ENCODE measurements around the gene ZBTB4. TPM values are rescaled to one million over a fixed set of nuclear protein-coding genes. Genes with fewer than 3 reads are reported as not detected.
"Not testable (repeated sequence)": the region's sequence is repeated elsewhere in the genome, so short reads cannot be mapped to it uniquely, and the experiment has no call there.

Gene ZBTB4
- total RNA-seq, 3 donors from 2014 or later (not counting 1 experiment from before 2014, with no cell fraction given) = 64.0 to 72.5 (median 68.4) TPM

DNA sequence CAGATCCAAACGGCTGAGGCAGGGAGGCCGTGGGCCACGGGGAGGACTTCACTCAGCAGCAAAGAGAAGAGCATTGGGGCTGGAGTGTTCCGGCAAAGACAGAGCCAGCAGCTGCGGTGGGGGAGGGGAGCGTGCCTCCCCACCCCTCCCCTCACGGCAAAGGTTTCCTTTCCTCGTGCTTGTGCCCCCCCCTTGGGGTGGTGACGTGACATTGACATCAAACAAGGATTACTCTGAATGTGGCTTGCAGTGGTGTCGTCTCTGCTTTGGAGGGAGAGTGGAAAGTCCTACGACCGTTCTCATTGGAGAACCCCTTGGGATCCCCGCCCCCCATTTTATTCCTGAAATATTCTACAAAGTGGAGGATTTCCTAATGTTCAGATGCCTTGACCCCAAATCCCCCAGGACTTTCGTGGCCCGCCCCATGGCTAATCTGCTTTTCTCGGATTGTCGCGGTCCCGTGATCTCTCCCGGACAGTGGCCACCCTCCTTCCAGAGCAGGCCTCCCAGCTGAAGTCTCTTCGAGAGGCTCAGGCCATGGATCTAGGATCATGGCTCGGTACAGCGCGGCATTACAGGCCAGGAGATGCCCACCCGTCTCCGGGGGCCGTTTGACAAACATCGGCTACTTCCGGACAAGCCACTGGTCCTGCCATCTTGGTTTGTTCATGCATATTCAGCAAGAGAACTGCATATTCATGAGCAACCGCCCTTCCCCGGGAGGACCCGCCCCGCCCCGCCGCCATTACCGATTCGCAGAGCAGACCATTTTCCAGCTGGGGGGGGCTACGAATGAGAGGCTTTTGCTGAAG is 4.0 kb upstream of the ZBTB4 start:
- Histone ChIP-seq H3K9me3 (ENCODE audit: control insufficient read depth, insufficient read depth, low read length) (no peaks in the 10 kb centered on the region), H3K4me3 (ENCODE audit: low read length) (peak overlapping the region; percentile 81), H3K27me3 (ENCODE audit: control insufficient read depth, insufficient read depth, low read length) (no peaks in the 10 kb centered on the region), H3K27ac (ENCODE audit: low read length) (peak overlapping the region; percentile 96), H3K4me1 (ENCODE audit: control insufficient read depth, insufficient read depth, low read length) (peaks cover 53% of the 10 kb centered on the region), H3K36me3 (ENCODE audit: control insufficient read depth, insufficient read depth, low read length) (no peaks in the 10 kb centered on the region)
- DNase-seq (peak; percentile 92 to 97), ATAC-seq (peak; percentile 56 to 76 (median 60))
- Mint-ChIP-seq H3K4me1 (peaks cover 68 to 81% of the 10 kb centered on the region in 2 donors), H3K9me3 (no peaks in the 10 kb centered on the region), H3K27ac (peak overlapping the region; percentile 100), H3K27me3 (ENCODE audit: low read depth in 2 of 2) (no peaks in the 10 kb centered on the region), H3K4me3 (peak overlapping the region; percentile 100), H3K36me3 (no peaks in the 10 kb centered on the region)
- TF ChIP-seq, protein P1, sequence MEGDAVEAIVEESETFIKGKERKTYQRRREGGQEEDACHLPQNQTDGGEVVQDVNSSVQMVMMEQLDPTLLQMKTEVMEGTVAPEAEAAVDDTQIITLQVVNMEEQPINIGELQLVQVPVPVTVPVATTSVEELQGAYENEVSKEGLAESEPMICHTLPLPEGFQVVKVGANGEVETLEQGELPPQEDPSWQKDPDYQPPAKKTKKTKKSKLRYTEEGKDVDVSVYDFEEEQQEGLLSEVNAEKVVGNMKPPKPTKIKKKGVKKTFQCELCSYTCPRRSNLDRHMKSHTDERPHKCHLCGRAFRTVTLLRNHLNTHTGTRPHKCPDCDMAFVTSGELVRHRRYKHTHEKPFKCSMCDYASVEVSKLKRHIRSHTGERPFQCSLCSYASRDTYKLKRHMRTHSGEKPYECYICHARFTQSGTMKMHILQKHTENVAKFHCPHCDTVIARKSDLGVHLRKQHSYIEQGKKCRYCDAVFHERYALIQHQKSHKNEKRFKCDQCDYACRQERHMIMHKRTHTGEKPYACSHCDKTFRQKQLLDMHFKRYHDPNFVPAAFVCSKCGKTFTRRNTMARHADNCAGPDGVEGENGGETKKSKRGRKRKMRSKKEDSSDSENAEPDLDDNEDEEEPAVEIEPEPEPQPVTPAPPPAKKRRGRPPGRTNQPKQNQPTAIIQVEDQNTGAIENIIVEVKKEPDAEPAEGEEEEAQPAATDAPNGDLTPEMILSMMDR (IDR thresholded peaks at IDR 0.05) = no peak
- under 1% methylated on average over 31 of the region's 38 CpGs for WGBS (ENCODE audit: insufficient coverage)
- intact Hi-C loops (cut with micrococcal nuclease) = loop anchor here (1.0 to 5.0 kb wide), 8 partner anchors 27 to 359 kb away; partner anchors contain the start of genes CTDNEP1, EIF5A, ELP5 and SENP3

DNA sequence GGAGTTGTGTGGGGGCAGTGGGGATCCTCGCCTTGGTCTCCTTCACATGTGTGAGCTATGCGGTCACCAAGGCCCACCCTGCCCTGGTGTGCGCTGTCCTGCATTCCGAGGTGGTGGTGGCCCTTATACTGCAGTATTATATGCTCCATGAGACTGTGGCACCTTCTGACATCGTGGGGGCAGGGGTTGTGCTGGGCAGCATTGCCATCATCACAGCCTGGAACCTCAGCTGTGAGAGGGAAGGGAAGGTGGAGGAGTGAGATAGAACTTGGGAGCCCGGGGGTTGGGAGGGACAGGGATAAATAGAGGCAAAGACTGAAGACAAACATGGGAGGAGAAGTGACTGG is 3.3 kb upstream of the ZBTB4 start:
- H3K27ac ChIP-seq (ENCODE audit: low read length) = peak overlapping the region; percentile 96
- WGBS (ENCODE audit: insufficient coverage) = 84% methylated on average over 6 of the region's 6 CpGs
- intact Hi-C loops (cut with micrococcal nuclease) = loop anchor here (5.0 kb wide), 2 partner anchors 230 to 360 kb away; partner anchors contain the start of genes CTDNEP1 and ELP5
- peak overlapping the region; percentile 81 for H3K4me3 ChIP-seq (ENCODE audit: low read length)
- H3K27me3 Mint-ChIP-seq (ENCODE audit: low read depth in 2 of 2); H3K9me3 ChIP-seq (ENCODE audit: control insufficient read depth, insufficient read depth, low read length); DNase-seq; ATAC-seq; H3K36me3 Mint-ChIP-seq; H3K9me3 Mint-ChIP-seq; H3K36me3 ChIP-seq (ENCODE audit: control insufficient read depth, insufficient read depth, low read length); H3K27me3 ChIP-seq (ENCODE audit: control insufficient read depth, insufficient read depth, low read length): not testable (repeated sequence)
- Mint-ChIP-seq H3K27ac (peak overlapping the region; percentile 100), H3K4me3 (peak overlapping the region; percentile 100), H3K4me1 (peaks cover 73 to 85% of the 10 kb centered on the region in 2 donors)
- peaks cover 55% of the 10 kb centered on the region for H3K4me1 ChIP-seq (ENCODE audit: control insufficient read depth, insufficient read depth, low read length)

DNA sequence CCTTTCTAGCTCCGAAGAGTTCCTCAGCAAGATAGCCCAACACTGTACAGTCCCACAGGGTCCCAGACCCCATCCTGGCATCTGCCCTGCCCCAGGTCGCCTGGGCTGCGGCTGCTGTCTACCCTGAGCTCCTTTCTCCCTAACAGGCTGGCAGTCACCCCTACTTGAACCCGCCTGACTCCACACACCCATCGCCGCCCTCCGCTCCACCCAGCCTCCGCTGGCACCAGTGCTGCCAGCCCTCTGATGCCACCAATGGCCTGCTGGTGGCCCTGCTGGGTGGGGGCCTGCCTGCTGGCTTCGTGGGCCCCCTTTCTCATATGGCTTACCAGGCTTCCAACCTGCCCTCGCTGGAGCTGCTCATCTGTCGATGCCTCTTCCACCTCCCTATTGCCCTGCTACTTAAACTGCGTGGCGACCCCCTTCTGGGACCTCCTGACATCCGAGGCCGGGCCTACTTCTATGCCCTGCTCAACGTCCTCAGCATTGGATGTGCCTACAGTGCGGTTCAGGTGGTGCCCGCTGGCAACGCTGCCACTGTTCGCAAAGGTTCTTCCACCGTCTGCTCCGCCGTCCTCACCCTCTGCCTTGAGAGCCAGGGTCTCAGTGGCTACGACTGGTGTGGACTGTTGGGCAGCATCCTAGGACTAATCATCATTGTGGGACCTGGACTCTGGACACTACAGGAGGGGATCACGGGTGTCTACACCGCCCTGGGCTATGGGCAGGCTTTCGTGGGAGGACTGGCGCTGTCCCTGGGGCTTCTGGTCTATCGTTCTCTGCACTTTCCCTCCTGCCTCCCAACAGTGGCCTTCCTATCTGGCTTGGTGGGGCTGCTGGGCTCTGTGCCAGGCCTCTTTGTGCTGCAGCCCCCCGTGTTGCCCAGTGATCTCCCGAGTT is 2.7 kb upstream of the ZBTB4 start:
- peaks cover 59% of the 10 kb centered on the region for H3K4me1 ChIP-seq (ENCODE audit: control insufficient read depth, insufficient read depth, low read length)
- intact Hi-C loops (cut with micrococcal nuclease) = loop anchor here (5.0 kb wide), 2 partner anchors 230 to 360 kb away; partner anchors contain the start of genes CTDNEP1 and ELP5
- not testable (repeated sequence) for H3K27me3 ChIP-seq (ENCODE audit: control insufficient read depth, insufficient read depth, low read length); H3K9me3 ChIP-seq (ENCODE audit: control insufficient read depth, insufficient read depth, low read length); H3K4me3 ChIP-seq (ENCODE audit: low read length); H3K27me3 Mint-ChIP-seq (ENCODE audit: low read depth in 2 of 2); H3K36me3 Mint-ChIP-seq; DNase-seq; H3K9me3 Mint-ChIP-seq; H3K36me3 ChIP-seq (ENCODE audit: control insufficient read depth, insufficient read depth, low read length); H3K27ac ChIP-seq (ENCODE audit: low read length); ATAC-seq
- Mint-ChIP-seq H3K27ac (peak overlapping the region; percentile 100), H3K4me3 (peak overlapping the region; percentile 100), H3K4me1 (peaks cover 73 to 85% of the 10 kb centered on the region in 2 donors)
- 94% methylated on average over 28 of the region's 31 CpGs for WGBS (ENCODE audit: insufficient coverage)

- not testable (repeated sequence) for H3K9me3 Mint-ChIP-seq; ATAC-seq; H3K36me3 Mint-ChIP-seq; H3K36me3 ChIP-seq (ENCODE audit: control insufficient read depth, insufficient read depth, low read length); DNase-seq; H3K27me3 Mint-ChIP-seq (ENCODE audit: low read depth in 2 of 2); H3K4me3 ChIP-seq (ENCODE audit: low read length); H3K9me3 ChIP-seq (ENCODE audit: control insufficient read depth, insufficient read depth, low read length); H3K27me3 ChIP-seq (ENCODE audit: control insufficient read depth, insufficient read depth, low read length)
- intact Hi-C loops (cut with micrococcal nuclease) = loop anchor here (5.0 kb wide), 2 partner anchors 229 to 361 kb away; partner anchors contain the start of genes CTDNEP1 and ELP5
- WGBS (ENCODE audit: insufficient coverage) = 92% methylated on average over 2 of the region's 4 CpGs
- Mint-ChIP-seq H3K4me1 (peaks cover 75 to 88% of the 10 kb centered on the region in 2 donors), H3K4me3 (peak within 1 kb of the TSS; percentile 87), H3K27ac (peak within 1 kb of the TSS; percentile 100)
- Histone ChIP-seq H3K27ac (ENCODE audit: low read length) (peak within 1 kb of the TSS; percentile 87), H3K4me1 (ENCODE audit: control insufficient read depth, insufficient read depth, low read length) (peaks cover 64% of the 10 kb centered on the region)
Observed at GRCh38 chr17:7481275-7481674, 1.8 kb upstream of the ZBTB4 start, which contains the start of gene SLC35G6. Gene SLC35G6, plus strand, starts transcription at chr17:7481446. Its CDS starts 71 bp downstream, at chr17:7481517.
